GM06990 (cell line): ENCODE results near the gene INF2.

Experiments
- DNase-seq: peaks from one replicate; pipeline ENCODE4 v3.0.0-alpha.2; 2011; ENCODE audit not compliant: insufficient read length; ENCODE audit errors: extremely low read depth
- H3K27me3 ChIP-seq: replicated peaks from 2 replicates; pipeline ENCODE4 v1.6.0; 2011; ENCODE audit warnings: low read length; ENCODE audit not compliant: control insufficient read depth, insufficient read depth
- H3K36me3 ChIP-seq: 2 replicates; pipeline ENCODE4 v1.5.1; 2011; ENCODE audit warnings: low read length; ENCODE audit not compliant: control insufficient read depth, insufficient read depth
- H3K4me3 ChIP-seq: replicated peaks from 2 replicates; pipeline ENCODE4 v1.5.1; 2011; ENCODE audit warnings: low read depth, mild to moderate bottlenecking, control low read depth, low read length
- CTCF ChIP-seq: IDR thresholded peaks from 2 replicates; pipeline ENCODE4 v1.5.1; 2011; ENCODE audit warnings: low read length, control low read depth, mild to moderate bottlenecking, inconsistent platforms; ENCODE audit not compliant: insufficient read depth, poor library complexity, severe bottlenecking

INF2 gene

GRCh38 chr14:104693482-104694431, 4.3 kb downstream of the INF2 start:
- Histone ChIP-seq H3K4me3 (no peak overlapping the region), H3K36me3 (peaks cover 2% of the 10 kb centered on the region), H3K27me3 (no peaks in the 10 kb centered on the region)
- TF ChIP-seq CTCF: no peak
- no peak for DNase-seq

DNA sequence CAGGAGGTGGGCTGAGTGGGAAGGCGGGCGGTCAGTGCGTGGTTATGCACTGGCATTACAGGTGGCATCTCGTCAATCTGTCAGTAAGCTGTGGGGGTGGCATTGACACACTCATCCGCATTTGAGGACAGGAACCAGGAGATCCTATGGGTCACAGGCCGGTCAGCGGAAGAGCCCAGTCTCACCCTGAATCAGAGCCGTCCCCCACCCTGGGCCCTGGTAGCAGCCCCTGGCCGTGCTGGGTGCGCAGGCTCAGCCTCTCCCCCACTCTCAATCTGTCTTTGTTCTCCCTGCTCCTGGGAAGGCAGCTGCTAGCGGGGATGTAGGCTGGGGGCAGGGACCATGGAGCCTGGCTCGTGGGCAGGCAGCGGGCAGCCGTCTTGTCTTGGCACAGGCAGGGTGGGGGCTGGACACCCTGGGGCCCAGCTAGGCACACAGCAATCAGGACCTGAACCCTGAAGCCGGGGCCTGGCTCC, 5.1 kb downstream of the INF2 start:
- TF ChIP-seq CTCF: no peak
- no peak for DNase-seq
- no peak overlapping the region for H3K4me3 ChIP-seq
- peaks cover 2% of the 10 kb centered on the region for H3K36me3 ChIP-seq
- no peaks in the 10 kb centered on the region for H3K27me3 ChIP-seq

DNA sequence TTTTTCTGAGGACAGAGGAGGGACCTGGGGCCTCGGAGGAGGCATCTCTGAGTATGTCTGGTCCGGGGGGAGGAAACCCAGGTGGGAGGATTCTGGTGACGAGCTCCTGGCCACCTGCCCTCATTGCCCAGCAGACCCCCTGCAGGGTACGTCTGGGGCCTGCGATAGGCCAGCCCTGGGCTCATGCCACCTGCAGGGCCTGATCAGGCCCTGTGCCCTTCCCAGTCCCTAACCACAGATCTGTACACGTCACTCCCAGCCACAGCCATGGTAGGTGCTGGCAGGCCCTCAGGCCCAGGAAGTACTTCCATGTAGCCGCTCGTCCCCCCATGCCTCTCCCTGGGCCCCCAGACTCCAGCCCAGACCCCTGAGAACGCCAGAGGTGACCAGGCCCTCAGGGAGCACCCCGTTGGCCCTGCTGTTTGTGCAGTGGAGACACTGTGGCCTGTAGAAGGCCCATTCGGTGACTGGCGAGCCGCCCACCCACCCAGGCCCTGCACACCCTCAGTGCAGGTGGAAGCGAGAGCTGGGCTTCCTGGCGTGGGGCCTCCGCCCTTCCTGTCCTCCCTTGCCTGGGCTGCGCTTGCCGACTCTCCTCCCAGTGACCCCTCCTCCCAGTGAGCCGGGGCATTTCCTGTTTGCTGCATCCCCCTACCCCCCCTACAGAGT, 5.7 kb downstream of the INF2 start:
- no peak for TF ChIP-seq CTCF
- no peak overlapping the region for H3K4me3 ChIP-seq
- peaks cover 2% of the 10 kb centered on the region for H3K36me3 ChIP-seq
- no peak for DNase-seq
- H3K27me3 ChIP-seq: no peaks in the 10 kb centered on the region

- Histone ChIP-seq H3K36me3 (peaks cover 2% of the 10 kb centered on the region), H3K27me3 (no peaks in the 10 kb centered on the region), H3K4me3 (no peak overlapping the region)
- no peak for DNase-seq
- no peak for TF ChIP-seq CTCF
Measured at GRCh38 chr14:104695660-104696000, 6.2 kb downstream of the INF2 start.

DNA sequence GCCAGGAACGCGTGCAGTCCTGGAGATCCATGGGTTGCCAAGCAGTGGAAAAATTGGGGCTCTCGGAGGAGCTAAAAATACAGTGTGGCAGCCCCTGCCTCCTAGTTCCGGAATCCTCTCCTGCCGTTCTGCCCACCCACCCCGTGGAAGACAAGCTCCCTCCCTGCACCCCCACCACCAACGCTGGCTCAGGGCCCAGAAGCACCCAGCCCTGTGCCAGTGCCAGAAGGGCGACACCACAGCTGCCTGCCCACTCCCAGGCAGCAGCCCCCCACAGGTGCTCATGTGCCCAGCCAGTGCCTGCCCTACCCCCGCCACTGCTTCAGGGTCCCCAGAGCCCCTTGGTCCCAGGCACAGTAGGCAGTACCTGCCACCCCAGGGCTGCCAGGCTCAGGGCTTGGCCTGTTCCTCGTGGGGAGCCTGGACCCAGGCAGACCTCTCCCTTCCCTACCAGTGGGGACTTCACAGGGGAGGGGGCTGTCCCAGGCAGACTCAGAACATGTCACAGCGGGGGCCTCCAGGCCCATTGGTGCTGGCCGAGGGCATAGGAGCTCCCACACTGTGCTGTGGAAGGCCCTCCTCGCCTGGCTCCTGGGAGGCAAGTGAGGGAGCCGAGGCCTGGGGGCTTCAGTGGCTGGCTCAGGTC, 7.4 kb downstream of the INF2 start:
- Histone ChIP-seq H3K4me3 (no peak overlapping the region), H3K36me3 (peaks cover 2% of the 10 kb centered on the region), H3K27me3 (no peaks in the 10 kb centered on the region)
- TF ChIP-seq CTCF: no peak
- DNase-seq: no peak
